GM10266 (cell line): ENCODE measurements around the gene SDK2.

Source experiments
- DNase-seq: peaks from one replicate; pipeline ENCODE4 v3.0.0; 2012; ENCODE audit errors: extremely low spot score
- CTCF ChIP-seq: IDR thresholded peaks from 2 replicates; pipeline ENCODE4 v1.5.1; 2012; ENCODE audit warnings: mild to moderate bottlenecking, low read depth; ENCODE audit not compliant: control insufficient read depth, insufficient read depth; ENCODE audit errors: missing control alignments

The SDK2 gene

DNA sequence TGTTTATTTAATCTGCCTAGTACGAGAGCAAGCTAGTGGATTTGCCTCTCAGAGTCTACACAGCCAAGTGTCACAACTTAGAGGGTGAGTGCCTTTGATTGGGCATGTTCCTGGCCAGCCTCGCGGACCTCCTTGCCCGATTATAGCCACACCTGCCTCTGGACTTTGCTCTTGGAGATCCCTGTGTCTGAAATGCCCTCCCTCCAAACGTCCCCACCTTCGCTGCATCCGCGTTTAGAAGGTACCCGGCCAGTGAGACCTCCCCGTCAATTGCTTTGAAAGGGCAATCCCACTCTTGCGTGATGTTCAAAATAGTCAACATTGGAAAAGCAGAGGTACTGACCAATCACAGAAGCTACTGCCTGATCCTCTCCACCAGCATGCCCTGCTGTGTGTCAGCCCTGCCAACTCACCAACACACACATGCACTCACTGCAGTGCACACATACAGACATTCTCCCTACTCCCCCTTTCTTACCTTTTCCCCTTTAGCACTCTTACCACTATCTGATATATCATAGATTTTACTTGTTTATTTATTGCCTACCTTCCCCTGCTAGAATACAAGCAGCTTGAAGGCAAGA lies 6.5 kb upstream of the SDK2 start:
- no peak for TF ChIP-seq CTCF
- no peak for DNase-seq

DNA sequence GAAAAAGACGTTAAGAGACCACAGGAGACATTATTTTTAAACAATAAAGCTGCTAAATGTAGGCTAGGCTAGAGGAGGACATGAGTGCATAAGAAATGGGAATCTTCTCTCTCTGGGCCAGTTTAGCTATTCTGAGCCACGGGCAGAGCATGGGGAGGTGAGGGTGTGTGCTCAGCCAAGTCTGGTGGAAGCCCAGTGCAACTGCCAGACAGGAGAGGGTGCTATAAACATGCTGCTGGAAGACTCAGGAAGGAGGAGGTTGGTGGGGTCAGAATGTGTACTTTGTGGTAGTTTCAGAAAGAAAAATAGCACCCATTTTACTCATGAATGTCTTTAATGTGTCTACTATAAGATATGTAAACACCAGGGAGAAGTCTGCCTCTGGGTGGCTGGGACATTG lies 5.9 kb upstream of the SDK2 start:
- TF ChIP-seq CTCF = no peak
- no peak for DNase-seq

DNA sequence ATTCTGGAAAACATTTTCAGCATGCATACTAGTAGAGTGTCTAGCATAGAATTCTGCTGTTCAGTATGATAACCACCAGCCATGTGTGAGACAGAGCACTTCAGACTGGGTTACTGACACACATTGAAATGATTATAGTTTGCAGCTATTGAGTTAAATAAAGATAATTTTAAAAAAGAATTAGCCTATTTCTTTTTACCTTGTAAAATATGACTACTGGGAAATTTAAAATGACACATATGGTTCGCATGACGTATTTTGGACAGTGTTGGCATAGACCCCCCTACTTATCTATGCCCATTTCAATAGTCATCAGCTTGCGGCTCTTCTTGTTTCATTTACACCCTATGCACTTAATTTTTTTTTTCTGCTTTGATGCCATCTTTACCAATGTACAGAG lies 4.7 kb upstream of the SDK2 start:
- TF ChIP-seq CTCF = no peak
- no peak for DNase-seq

DNA sequence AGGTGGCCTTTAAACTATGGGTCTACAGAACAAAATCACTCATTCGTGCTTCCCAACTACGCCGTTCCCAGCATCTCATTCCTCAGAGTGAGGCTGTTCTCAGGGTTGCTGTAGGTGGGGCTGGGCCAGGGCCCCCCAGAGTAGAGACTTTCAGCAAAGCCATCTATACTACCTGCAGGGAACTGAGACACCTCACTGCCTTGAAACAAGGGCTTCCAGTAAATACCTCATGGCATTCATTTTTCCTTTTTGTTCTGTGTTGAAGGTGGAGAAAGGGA lies 4.2 kb upstream of the SDK2 start:
- no peak for DNase-seq
- no peak for TF ChIP-seq CTCF

DNA sequence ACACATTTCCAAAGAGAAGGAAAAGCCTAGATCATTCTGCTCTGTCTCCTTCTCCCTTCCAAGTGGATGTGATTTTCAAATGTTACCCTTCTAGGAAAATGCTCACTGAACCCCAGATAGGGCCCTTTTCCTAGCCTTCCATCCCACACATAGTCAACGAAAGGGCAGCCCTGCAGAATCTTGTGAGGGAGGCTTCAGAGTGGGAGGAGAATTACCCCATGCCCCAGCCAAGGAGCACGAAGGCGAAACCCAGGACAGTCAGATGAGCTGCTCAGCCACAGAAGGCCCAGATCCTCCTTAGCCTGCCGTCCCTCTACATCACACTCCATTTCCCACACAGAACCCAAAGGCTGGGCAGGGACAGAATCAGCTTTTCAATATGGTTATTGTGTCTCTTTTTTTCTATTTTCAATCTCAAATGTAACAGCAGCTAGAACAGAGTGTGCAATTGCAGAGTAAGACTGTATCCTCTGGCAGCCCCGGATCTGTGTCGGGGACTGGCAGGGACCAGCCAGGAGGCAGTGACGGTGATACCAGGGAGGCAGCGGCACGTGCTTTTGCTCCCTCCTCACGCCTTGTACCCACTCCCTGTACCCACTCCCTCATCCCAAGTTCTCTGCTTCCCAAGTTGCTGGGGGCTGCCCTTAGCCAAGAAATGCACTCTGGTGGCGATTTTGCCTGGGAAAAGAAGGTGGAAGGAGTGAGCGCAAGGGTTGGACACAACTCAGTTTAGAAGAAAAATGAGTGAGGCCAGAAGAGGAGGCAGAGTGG lies 3.7 kb upstream of the SDK2 start:
- no peak for DNase-seq

GRCh38 chr17:73647301-73647695 lies 3.1 kb upstream of the SDK2 start:
- no peak for DNase-seq
- no peak for TF ChIP-seq CTCF

More for the DNA sequence above, 3.7 kb upstream of the SDK2 start:
- TF ChIP-seq CTCF = no peak
